GM19455 (cell line): ENCODE data around the gene FBXL13.
"Not testable (repeated sequence)": the region's sequence is repeated elsewhere in the genome, so short reads cannot be mapped to it uniquely, and the experiment has no call there.

Source experiments
- ATAC-seq: cut with Tn5 transposase; IDR thresholded peaks from one replicate; pipeline ENCODE4 v1.9.1; 2021; ENCODE audit not compliant: unreplicated experiment

The FBXL13 gene

DNA sequence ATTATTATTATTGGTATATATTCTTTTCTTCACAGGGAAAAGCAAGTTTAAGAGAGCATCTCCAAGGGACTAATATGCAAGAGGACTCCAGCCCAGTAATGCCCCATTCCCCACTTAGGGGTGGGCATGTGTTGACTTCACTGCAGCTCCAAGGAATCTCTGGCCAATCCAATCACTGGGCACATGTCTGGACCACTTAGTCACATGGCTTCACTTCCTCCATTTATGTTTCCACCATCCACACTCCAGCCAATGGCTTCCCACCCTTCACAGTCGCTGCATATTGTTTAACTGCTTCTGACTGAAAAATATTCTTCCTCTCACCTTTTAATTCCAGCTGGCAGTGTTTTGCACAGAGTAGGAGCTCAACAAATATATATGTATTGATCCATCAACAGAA is 43.6 kb downstream of the FBXL13 start:
- ATAC-seq = no peak

DNA sequence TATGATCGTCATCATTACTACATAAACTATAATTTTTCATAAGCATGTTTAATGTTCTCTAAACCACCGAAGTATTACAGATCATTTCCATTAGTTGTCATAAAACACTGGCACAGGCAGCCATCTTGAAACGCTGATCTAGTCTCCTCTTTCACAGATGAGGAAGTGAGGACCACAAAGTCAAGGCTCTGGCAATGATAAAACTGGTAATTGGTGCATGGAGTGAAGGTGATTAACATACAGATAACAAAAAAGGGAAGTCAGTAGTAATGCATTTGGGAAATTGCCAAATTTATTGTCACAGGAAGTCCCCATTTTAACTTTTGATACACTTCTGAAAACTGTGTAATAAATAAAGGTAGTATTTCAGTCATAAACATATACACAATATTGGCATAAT is 49.3 kb downstream of the FBXL13 start:
- ATAC-seq = no peak

DNA sequence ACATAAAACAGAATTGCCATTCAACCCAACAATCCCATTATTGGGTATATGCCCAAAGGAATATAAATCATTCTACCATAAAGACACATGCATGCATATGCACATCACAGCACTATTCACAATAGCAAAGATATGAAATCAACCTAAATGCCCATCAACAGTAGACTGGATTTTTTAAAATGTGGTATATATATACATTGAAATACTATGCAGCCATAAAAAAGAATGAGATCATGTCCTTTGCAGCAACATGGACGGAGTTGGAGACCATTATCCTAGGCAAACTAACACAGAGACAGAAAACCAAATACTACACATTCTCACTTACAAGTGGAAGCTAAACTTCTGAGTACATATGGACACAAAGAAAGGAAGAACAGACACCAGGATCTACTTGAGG is 51.0 kb downstream of the FBXL13 start:
- not testable (repeated sequence) for ATAC-seq

DNA sequence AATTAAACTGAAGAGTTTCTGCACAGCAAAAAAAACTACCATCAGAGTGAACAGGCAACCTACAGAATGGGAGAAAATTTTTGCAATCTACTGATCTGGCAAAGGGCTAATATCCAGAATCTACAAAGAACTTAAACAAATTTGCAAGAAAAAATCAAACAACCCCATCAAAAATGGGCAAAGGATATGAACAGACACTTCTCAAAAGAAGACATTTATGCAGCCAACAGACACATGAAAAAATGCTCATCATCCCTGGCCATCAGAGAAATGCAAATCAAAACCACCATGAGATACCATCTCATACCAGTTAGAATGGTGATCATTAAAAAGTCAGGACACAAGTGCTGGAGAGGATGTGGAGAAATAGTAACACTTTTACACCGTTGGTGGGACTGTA is 53.1 kb downstream of the FBXL13 start:
- ATAC-seq = not testable (repeated sequence)

DNA sequence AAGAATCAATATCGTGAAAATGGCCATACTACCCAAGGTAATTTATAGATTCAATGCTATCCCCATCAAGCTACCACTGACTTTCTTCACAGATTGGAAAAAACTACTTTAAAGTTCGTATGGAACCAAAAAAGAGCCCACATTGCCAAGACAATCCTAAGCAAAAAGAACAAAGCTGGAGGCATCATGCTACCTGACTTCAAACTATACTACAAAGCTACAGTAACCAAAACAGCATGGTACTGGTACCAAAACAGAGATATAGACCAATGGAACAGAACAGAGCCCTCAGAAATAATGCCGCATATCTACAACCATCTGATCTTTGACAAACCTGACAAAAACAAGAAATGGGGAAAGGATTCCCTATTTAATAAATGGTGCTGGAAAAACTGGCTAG is 53.7 kb downstream of the FBXL13 start:
- not testable (repeated sequence) for ATAC-seq

DNA sequence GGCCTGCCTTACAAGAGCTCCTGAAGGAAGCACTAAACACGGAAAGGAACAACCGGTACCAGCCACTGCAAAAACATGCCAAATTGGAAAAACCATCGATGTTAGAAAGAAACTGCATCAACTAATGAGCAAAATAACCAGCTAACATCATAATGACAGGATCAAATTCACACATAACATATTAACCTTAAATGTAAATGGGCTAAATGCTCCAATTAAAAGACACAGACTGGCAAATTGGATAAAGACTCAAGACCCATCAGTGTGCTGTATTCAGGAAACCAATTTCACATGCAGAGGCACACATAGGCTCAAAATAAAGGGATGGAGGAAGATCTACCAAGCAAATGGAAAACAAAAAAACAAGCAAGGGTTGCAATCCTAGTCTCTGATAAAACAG is 56.3 kb downstream of the FBXL13 start:
- not testable (repeated sequence) for ATAC-seq

DNA sequence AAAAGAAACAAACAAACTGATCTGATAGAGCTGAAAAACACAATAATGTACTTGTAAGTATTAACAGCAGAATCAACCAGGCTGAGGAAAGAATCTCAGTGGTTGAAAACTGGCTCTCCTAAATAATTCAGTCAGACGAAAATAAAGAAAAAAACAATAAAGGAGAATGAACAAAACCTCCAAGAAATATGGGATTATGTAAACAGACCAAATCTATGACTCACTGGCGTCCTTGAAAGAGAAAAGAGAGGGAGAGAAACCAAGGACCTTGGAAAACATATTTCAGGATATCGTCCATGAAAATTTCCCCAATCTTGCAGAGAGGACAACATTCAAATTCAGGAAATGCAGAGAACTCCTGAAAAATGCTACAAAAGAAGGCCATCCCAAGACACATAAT is 62.9 kb downstream of the FBXL13 start:
- ATAC-seq = no peak

DNA sequence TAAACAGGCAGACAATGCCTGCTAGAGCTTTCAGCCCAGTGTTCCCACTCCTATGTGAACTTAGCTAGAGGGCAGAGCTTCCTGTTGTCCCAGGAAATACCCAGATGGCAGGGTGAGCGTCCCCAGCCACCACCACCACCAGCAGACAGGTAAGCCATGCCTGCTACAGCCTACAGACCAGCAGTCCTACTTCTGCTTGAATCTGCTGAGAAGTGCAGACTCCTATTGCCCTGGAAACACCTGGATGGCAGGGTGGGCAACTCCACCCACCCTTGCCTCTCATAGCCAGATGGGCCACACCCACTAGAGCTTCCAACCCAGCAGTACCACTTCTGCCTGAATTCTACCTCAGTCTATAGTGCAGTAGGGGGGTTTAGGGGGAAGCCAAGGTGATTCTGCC is 64.4 kb downstream of the FBXL13 start:
- ATAC-seq = no peak

DNA sequence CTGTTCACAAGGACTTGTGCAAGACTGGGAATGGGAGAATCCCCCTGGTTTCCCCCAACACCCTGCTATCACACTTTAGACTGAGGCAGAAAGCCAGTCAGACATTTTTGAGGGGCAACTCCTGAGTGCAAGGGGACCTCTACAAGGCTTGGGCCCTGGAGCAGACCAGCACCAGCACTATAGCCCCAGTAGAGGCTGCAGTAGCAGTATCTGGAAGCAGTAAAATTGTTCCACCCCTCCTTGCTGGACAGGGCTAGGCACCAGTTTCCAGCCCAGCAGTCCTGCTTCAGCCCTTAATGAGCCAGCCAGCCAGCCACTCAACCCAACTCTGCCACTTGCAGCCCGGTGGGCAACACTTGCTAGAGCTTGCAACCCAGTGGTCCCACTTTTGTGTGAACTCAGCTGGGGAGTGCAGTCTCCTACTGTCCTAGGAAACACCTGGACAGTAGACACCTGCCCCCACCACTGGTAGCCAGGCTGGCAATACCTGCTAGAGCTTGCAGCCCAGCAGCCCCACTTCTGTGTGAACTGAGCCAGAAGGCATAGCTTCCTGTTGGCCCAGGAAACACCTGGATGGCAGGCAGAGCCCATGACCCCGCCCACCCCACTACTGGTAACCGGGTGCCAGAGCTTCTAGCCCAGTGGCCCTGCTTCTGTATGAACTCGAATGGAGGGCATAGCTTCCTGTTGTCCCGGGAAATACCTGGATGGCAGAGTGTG is 65.0 kb downstream of the FBXL13 start:
- no peak for ATAC-seq

DNA sequence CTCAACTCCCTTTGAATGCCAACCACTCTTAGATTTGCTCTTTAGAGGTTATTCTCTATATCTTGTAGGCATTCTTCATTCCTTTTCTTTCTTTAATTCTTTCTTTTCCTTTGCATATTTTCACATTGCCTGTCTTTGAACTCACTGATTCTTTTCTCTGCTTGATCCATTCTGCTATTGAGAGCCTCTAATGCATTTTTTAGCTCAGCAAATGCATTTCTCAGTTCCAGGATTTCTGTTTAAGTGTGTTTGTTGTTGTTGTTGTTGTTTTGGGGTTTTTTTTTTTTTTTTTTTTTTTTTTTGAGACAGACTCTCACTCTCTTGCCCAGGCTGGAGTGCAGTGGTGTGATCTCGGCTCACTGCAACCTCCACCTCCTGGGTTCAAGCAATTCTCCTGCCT is 71.6 kb downstream of the FBXL13 start:
- no peak for ATAC-seq

DNA sequence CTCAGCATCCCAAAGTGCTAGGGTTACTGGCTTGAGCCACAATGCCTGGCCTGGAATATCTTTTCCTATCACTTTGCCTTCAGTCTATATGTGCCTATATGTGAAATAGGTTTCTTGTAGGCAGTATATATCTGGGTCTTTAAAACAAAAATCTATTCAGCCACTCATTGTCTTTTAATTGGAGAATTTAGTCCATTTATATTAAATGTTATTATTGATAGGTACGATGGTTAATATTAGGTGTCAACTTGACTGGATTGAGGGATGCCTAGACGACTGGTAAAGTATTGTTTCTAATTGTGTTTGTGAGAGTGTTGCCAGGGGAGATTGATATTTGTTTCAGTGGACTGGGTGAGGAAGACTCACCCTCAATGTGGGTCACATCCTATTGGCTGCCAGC is 73.4 kb downstream of the FBXL13 start:
- ATAC-seq = no peak

DNA sequence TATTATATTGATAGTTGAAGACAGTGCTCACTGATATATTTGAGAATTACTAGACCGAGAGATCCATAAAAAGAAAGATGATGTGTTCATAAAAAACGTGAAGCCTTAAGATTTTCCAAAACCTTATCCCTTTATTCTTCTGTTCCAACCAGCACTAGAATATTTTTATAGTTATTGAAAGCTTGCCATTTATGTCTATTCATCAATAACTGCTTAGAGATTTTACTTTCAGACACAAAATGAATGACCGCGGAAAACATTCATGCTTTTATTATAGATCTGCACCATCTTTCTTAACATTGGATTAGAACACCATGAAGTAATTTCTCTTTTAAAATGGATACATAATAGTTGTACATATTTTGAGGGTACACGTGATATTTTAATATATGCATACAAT is 77.6 kb downstream of the FBXL13 start:
- ATAC-seq = no peak

DNA sequence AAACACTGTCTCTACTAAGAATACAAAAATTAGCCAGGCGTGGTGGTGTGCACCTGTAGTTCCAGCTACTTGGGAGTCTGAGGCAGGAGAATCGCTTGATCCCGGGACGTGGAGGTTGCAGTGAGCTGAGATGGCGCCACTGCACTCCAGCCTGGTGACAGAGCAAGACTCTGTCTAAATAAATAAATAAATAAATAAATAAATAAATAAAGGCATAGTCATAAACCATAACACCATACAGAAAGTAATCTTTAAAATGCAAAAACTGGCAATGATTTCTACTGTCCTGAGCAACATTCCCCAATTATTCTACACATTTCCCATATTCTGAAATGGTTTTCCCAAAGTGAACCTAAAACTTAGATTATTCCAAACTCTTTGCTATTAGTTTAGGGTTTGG is 79.0 kb downstream of the FBXL13 start:
- not testable (repeated sequence) for ATAC-seq

DNA sequence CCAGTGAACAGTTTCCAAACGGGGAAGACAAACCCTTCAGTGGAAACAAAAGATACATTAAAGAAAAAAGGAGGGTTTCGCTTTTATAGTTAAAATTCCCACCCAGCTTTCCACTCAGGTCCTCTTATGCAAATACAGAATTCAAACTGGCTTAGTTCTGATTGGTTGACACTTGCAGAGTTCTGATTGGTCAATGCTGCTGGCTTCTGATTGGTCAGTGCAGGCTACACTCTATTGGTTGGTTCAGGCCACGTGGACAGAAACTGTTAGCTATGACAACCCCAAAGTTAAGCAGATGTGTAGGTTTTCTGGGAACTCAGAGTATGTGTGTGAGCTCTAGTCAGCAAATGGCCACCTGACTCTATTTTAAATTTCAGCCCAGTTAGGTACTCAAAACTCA is 80.0 kb downstream of the FBXL13 start:
- ATAC-seq = no peak

DNA sequence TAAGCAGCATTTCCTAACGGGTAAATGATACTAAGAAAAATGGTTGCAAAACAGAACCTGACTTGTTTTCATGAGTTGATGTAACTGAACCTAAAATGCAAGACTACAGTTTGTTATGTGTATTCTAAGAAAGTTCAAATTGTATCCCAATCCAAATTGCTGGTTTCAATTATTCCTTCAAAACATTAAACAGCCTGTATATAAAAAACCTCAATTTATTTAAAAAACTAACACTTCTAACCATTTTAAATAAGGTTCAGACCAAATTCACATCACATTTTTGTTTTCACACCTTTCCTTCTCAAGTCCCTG is 80.9 kb downstream of the FBXL13 start:
- ATAC-seq = no peak

DNA sequence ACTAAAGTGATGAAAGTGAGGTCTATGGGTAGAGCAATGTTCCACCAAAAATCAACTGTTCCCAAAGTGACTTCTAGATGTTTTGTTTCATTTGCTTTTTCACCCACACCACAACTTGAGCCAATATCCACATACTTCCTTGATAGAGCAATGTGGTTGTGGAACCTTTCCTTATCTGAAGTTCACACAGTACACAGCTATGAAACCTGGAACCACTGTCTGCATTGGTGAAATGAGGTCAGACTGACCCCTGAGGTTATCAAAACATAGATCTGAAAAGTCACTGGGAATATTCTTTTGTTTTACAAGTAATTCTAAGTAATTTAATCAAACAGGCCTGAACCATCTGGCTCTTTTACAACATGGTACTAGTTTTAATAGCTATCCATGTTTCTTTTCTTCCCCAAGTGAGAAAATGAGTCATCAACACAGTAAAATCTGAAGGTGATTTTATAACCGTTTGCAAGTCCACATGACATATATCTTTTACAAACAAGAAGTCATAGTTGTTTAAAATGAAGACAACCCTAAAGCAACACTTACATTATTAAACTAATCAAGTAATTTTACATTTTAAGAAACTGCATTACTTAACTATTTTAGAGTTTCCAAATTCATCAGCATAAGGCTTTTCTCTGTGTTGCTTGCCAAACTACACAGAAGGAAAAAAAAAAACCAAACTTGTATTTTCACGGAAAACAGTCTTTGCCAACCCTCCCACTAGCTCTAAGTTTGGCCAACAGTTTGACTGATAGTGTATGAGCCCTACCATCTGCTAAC is 81.5 kb downstream of the FBXL13 start:
- no peak for ATAC-seq

DNA sequence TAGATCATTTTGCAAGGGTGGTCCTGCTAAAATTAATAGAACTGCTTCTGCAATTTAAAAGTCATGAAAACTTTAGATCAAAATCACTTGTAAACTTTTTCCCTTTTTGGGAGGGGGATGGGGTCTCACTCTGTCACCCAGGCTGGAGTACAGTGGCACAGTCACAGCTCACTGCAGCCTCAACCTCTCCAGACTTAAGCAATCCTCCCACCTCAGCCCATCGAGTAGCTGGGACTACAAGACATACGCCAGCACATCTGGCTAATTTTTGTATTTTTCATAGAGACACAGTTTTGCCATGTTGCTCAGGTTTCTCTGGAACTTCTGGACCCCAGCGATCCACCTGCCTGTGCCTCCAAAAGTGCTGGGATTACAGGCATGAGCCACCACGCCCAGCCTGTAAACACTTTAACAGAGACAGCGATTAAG is 82.1 kb downstream of the FBXL13 start:
- no peak for ATAC-seq

DNA sequence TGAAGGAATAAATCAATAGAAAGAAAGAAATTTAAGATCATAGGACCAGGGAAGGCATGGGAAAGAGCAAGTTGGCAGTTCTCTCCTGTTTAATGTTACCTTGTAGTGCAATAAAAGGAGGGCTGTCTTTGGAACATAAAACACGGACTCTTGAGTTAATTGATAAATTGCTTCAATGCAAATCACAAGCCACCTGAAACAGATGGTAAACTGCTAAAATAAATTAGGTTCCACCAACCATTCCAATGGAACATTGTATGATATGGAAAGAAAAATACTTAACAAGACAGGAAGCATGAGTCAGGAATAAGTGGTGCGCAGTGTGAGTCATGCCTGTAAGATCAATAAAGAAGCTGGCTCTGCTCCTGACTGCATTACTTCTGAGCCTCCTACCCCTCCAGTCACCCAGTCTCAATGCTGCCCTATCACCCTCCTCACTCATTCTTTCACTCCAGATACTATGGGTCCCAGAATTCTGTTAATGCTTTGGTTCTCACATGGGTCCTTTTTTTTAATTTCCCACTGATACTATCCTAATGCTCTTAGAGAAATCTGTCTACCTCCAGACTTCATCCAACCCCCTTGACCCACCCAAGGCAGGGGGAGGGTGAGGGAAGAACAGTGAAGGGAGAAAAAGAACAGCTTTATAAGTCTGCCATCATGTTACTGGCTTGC is 82.9 kb downstream of the FBXL13 start:
- no peak for ATAC-seq

DNA sequence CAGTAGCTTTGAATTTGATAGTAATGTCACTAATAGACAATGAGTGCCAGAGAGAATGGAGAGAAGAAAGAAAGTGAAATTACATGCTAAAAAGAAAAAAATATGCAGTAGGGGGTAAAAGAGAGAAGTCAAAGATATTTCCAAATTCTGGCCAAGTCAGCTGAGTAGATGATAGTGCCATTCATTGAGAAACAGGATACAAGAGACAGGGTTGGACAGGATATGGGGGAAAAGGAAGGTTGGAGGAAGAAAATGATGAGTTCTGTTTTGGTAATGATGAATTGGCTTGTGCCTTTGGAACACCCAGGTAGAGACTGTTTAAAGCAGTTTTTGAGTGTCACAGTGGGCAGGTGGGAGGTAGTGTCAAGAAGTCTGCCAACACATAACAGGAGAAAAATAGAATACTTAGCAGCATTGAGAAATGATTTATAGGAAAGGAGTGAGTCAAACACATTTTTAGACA is 83.5 kb downstream of the FBXL13 start:
- no peak for ATAC-seq

DNA sequence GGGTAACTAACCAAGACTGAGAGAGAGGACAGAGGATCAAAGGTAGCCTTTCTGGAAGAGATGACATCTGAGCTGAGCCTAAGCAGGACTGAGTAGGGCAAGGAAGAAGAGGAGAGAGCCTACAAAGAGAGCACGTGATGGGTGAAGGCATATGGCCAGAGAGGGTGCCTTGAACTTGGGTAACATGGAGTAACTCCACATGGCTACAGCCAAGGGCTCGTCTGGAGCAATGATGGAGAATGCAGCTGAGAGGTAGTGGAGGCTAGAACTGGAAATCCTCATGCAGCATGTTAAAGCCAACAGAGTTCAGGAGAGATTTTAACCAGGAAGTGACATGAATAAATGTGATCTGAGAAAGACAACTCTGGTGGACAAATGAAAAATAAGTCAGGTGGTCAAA is 84.0 kb downstream of the FBXL13 start:
- no peak for ATAC-seq

DNA sequence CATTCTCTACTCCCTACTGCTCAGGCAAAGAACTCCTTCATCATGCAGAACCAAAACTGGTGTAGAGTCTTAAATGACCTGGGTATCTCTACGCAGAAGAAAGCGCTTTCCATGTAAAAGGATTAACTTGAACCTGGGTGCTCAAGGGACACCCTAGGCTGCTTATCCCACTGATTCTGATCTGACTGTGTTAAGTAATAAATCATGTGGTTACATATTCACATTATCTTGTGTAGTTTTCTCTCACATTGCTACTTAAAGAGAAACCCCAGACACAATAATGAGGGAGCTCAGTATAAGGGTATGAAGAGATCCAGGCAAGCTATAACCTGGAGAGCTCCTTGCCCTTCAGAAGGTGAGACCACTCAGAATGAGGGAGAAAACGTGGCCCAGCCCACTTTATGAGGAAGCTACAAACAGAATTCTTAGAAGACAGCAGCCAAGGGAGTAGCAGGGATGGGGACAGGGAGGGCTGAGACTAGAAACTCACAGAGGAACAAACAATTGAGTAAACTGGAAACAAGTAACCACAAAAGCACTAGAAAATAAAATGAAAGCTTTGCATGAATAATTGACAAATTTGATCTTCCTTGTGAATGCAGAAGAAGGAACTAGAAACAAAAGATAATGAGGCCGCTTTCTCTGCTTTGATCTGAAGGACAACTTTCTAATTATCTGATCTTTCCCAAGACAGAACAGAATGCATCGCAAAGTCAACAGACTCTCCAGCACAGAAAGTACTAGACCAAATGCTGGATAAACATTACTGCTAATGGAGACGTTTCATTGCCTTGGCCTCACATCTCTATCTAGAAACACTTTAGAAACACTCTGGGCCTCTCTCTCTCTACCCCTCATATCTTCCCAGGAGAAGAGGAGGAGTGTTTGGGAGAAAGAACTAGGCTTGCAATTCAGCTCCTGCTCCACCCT is 85.7 kb downstream of the FBXL13 start:
- ATAC-seq = no peak
